Activated T-helper 17 cell treated with anti-CD3 and anti-CD28 coated beads, Interleukin-2, amount 50 U/mL, for 72 hours (primary cell): Measurements from ENCODE around the gene PTPRN2. TPM values are rescaled to one million over a fixed set of nuclear protein-coding genes. Genes with fewer than 3 reads are reported as not detected.
"Not testable (repeated sequence)": the region's sequence is repeated elsewhere in the genome, so short reads cannot be mapped to it uniquely, and the experiment has no call there.

Experiments used
- ATAC-seq: fragments of 150-1000 bp; cut with Tn5 transposase; replicated peaks from 2 replicates; pipeline ENCODE4 v1.10.0; 2021; ENCODE audit warnings: mild to moderate bottlenecking, moderate library complexity
- H3K27ac Mint-ChIP-seq: one replicate; pipeline ENCODE4 v1.8.0; 2022; ENCODE audit warnings: mixed read lengths
- H3K27me3 Mint-ChIP-seq: one replicate; pipeline ENCODE4 v1.8.0; 2022; ENCODE audit warnings: mixed read lengths
- H3K36me3 Mint-ChIP-seq: one replicate; pipeline ENCODE4 v1.8.0; 2022; ENCODE audit warnings: low read depth, mild to moderate bottlenecking, mixed read lengths
- H3K4me1 Mint-ChIP-seq: one replicate; pipeline ENCODE4 v1.8.0; 2022; ENCODE audit warnings: mixed read lengths
- H3K4me3 Mint-ChIP-seq: one replicate; pipeline ENCODE4 v1.8.0; 2022; ENCODE audit warnings: mild to moderate bottlenecking, mixed read lengths
- H3K9me3 Mint-ChIP-seq: one replicate; pipeline ENCODE4 v1.8.0; 2022; ENCODE audit warnings: mixed read lengths
- total RNA-seq, 2 donors: library from RNA; stranded (reverse); gene quantifications; one replicate each; pipeline ENCODE4 v1.2.3, GENCODE V29; 2022

Gene PTPRN2
- total RNA-seq, 2 donors from 2014 or later, result 0.48 to 1.4 TPM

DNA sequence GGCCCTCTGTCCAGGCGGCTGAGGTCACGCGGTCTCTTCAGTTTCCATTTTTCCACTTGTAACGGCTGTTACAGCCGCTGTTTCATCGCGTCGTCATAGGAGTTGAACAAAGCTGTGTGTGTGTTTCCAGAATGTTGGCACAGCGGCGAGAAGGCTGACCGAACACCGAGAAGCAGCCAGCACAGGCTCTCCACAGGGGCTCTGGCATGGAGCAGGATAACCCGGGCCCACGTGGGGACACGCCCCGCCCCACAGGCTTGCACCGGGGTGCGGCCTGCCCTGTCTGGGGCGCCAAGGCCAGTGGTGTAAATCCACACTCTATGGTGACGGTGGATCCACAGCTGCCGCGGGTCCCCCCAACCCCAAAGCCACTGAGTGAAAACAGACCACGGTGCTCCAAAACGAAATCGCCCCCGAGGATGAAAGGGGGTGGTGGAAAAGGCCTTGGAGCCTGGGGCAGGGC lies 802.6 kb downstream of the PTPRN2 start:
- no peak overlapping the region for H3K4me3 Mint-ChIP-seq
- no peaks in the 10 kb centered on the region for H3K9me3 Mint-ChIP-seq
- ATAC-seq, result no peak
- H3K27ac Mint-ChIP-seq, result no peak overlapping the region
- H3K4me1 Mint-ChIP-seq, result no peaks in the 10 kb centered on the region
- no peaks in the 10 kb centered on the region for H3K36me3 Mint-ChIP-seq
- peaks cover 10% of the 10 kb centered on the region for H3K27me3 Mint-ChIP-seq

- Mint-ChIP-seq H3K27me3 (peaks cover 13% of the 10 kb centered on the region), H3K9me3 (no peaks in the 10 kb centered on the region)
- ATAC-seq, result no peak
Measured at GRCh38 chr7:157784041-157784835, 803.4 kb downstream of the PTPRN2 start.

DNA sequence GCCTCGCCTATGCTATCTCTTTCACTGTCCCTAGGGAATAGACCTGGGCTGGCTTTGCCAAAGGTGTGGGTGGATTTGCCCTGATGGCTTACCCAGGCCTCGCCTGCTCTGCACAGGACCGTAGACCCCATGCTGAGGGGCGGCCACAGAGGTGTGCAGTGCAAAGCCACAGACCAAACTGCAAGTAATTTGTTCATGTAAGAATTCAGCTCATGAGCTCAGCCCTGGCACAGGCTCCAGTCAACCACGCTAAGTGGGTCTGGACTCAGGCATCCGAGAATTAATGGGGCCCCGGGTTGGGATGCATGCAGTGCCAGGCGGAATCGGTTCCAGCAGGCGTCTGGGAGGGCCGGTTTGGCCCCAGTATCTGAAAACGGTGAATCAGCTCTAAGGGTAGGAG lies 805.6 kb downstream of the PTPRN2 start:
- Mint-ChIP-seq H3K4me1 (no peaks in the 10 kb centered on the region), H3K4me3 (no peak overlapping the region), H3K9me3 (no peaks in the 10 kb centered on the region), H3K36me3 (no peaks in the 10 kb centered on the region), H3K27me3 (peaks cover 19% of the 10 kb centered on the region), H3K27ac (no peak overlapping the region)
- ATAC-seq, result no peak

More at GRCh38 chr7:157784041-157784835, 803.4 kb downstream of the PTPRN2 start:
- no peaks in the 10 kb centered on the region for H3K36me3 Mint-ChIP-seq
- H3K4me3 Mint-ChIP-seq, result no peak overlapping the region
- no peak overlapping the region for H3K27ac Mint-ChIP-seq
- H3K4me1 Mint-ChIP-seq, result no peaks in the 10 kb centered on the region

DNA sequence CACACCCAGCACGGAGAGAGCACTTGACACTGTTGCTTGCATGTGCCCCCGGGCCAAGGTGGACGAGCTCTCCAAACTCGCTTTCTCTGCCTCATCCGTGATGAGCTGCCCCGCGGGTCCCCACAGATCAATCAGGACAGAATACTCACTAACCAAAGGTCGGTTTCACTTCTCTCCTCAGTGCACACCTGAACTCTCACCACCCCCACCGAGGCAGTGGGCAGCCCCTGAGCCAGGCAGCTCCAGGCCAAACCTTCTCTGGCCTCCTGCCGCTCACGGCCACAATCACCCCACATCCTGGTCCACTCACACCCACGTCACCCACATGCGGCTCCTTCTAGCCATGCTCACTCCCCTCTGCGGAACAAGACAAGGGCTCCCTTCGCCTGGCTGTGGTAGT lies 806.9 kb downstream of the PTPRN2 start:
- no peak for ATAC-seq
- H3K36me3 Mint-ChIP-seq, result no peaks in the 10 kb centered on the region
- no peak overlapping the region for H3K27ac Mint-ChIP-seq
- peaks cover 22% of the 10 kb centered on the region for H3K27me3 Mint-ChIP-seq
- H3K9me3 Mint-ChIP-seq, result no peaks in the 10 kb centered on the region
- H3K4me1 Mint-ChIP-seq, result no peaks in the 10 kb centered on the region
- no peak overlapping the region for H3K4me3 Mint-ChIP-seq

GRCh38 chr7:157780312-157780711 lies 807.3 kb downstream of the PTPRN2 start:
- H3K36me3 Mint-ChIP-seq, result no peaks in the 10 kb centered on the region
- H3K4me1 Mint-ChIP-seq, result no peaks in the 10 kb centered on the region
- peaks cover 22% of the 10 kb centered on the region for H3K27me3 Mint-ChIP-seq
- ATAC-seq, result no peak
- no peaks in the 10 kb centered on the region for H3K9me3 Mint-ChIP-seq
- no peak overlapping the region for H3K4me3 Mint-ChIP-seq
- H3K27ac Mint-ChIP-seq, result no peak overlapping the region

DNA sequence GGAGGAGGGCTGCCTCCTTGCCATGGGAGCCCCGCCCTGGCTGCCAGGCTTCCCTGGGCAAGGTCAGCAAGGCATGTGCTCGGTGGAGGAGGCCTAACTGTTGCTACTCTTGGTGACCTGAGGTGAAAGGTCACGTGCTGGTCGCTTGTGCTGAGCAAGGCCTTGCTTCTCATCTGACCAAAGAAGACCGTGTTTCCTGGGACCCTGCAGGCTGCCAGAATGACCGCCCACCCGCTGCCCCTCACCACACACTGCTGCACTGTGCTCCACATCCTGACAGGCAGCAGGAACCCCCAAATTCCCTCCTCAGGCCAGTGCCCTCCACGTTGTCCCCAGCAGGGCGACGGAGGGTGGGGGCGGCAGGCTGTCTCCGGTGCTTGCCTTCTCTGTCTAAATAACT lies 808.4 kb downstream of the PTPRN2 start:
- peaks cover 22% of the 10 kb centered on the region for H3K27me3 Mint-ChIP-seq
- H3K36me3 Mint-ChIP-seq, result no peaks in the 10 kb centered on the region
- no peak overlapping the region for H3K27ac Mint-ChIP-seq
- H3K4me1 Mint-ChIP-seq, result no peaks in the 10 kb centered on the region
- no peak for ATAC-seq
- H3K9me3 Mint-ChIP-seq, result no peaks in the 10 kb centered on the region
- H3K4me3 Mint-ChIP-seq, result no peak overlapping the region

GRCh38 chr7:157777194-157777762 lies 810.3 kb downstream of the PTPRN2 start:
- not testable (repeated sequence) for ATAC-seq

DNA sequence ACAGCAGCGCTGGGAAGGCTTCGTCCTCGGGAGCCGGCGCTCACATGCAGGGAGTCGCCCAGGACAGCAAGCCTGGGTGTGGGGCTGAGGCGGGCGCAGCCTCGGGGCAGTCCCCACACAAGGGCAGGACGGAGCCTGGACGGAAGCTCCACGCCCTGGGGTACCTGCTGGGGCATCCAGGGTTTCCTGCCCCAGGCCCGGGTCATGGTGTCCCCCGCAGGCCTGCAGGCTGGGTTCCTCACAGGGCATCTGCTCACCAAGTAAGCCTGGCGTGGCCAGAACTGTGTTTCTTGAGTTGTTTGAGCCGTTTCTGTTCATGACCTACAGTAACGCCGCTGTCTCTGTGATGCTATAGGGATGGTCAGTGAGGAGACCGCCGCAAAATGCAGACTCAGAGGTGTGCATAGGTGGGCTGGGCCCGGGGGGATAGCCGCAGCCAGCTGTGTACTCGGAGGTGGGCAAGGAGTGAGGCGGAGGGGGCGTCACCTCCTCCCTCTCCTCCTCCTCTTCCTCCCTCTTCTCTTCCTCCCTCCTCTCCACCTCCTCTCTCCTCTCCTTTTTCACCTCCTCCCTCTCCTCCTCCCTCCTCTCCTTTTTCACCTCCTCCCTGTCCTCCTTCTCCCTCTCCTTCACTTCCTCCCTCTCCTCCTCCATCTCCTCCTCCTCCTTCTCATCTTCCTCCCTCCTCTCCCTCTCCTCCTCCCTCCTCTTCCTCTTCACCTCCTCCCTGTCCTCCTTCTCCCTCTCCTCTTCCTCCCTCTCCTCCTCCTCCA lies 811.9 kb downstream of the PTPRN2 start:
- Mint-ChIP-seq H3K36me3 (no peaks in the 10 kb centered on the region), H3K27me3 (peaks cover 20% of the 10 kb centered on the region), H3K9me3 (peaks cover 5% of the 10 kb centered on the region), H3K4me3 (no peak overlapping the region), H3K4me1 (no peaks in the 10 kb centered on the region), H3K27ac (no peak overlapping the region)
- ATAC-seq, result peak; percentile 24

More at GRCh38 chr7:157777194-157777762, 810.3 kb downstream of the PTPRN2 start:
- H3K4me3 Mint-ChIP-seq, H3K27ac Mint-ChIP-seq, H3K4me1 Mint-ChIP-seq, H3K36me3 Mint-ChIP-seq, H3K9me3 Mint-ChIP-seq: not testable (repeated sequence)
- peaks cover 16% of the 10 kb centered on the region for H3K27me3 Mint-ChIP-seq

DNA sequence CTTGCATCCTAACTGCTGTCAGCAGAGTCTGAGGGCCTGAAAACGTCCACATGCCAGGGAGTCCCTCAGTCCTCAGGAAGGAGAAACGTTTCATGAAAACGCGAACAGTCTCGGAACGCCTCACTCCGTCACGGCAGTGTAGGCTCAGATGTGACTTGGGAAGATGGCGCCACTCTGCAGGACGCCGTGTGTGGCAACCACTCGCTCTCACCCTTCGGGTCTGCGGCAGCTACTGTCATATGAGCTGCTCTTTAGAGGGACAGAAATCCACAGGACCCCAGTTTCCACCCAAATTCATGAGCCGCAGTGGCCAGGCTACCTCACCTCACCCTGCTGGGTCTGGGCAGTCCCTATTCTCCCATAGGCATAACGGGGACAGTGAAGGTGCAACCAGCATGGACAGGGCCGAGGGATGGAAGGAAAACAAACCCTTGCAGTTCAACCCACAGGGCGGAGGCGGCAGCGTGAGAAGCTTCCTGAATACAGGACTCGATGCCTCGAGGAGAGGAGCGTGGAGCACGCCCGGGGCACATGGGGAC lies 812.5 kb downstream of the PTPRN2 start:
- Mint-ChIP-seq H3K4me1 (no peaks in the 10 kb centered on the region), H3K36me3 (no peaks in the 10 kb centered on the region), H3K4me3 (no peak overlapping the region), H3K27ac (no peak overlapping the region), H3K9me3 (peaks cover 5% of the 10 kb centered on the region), H3K27me3 (peaks cover 20% of the 10 kb centered on the region)
- ATAC-seq, result no peak

GRCh38 chr7:157774495-157774894 lies 813.1 kb downstream of the PTPRN2 start:
- H3K4me1 Mint-ChIP-seq, result no peaks in the 10 kb centered on the region
- ATAC-seq, result no peak
- H3K36me3 Mint-ChIP-seq, result no peaks in the 10 kb centered on the region
- H3K4me3 Mint-ChIP-seq, result no peak overlapping the region
- H3K27ac Mint-ChIP-seq, result no peak overlapping the region
- peaks cover 16% of the 10 kb centered on the region for H3K27me3 Mint-ChIP-seq
- peaks cover 5% of the 10 kb centered on the region for H3K9me3 Mint-ChIP-seq

GRCh38 chr7:157773361-157773760 lies 814.3 kb downstream of the PTPRN2 start:
- Mint-ChIP-seq H3K4me1 (no peaks in the 10 kb centered on the region), H3K36me3 (no peaks in the 10 kb centered on the region), H3K4me3 (no peak overlapping the region), H3K9me3 (peaks cover 5% of the 10 kb centered on the region), H3K27ac (no peak overlapping the region), H3K27me3 (peaks cover 20% of the 10 kb centered on the region)
- ATAC-seq, result no peak

GRCh38 chr7:157772486-157773130 lies 815.0 kb downstream of the PTPRN2 start:
- H3K36me3 Mint-ChIP-seq, result no peaks in the 10 kb centered on the region
- no peak overlapping the region for H3K27ac Mint-ChIP-seq
- peaks cover 16% of the 10 kb centered on the region for H3K27me3 Mint-ChIP-seq
- no peak for ATAC-seq
- H3K9me3 Mint-ChIP-seq, result peaks cover 5% of the 10 kb centered on the region
- no peak overlapping the region for H3K4me3 Mint-ChIP-seq
- H3K4me1 Mint-ChIP-seq, result no peaks in the 10 kb centered on the region

DNA sequence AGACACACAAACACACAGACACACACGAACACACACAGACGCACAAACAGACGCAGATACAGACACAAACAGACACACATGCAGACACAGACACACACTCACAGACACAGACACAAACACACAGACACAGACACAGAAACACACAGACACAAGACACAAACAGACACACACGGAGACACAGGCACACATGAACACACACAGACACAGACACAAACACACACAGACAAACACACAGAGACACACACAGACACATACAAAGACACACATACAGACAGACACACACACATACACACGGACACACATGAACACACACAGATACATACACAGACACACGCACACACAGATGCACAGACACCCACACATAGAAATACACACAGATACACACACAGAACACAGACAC lies 815.9 kb downstream of the PTPRN2 start:
- no peak for ATAC-seq
- no peak overlapping the region for H3K4me3 Mint-ChIP-seq
- no peak overlapping the region for H3K27ac Mint-ChIP-seq
- H3K36me3 Mint-ChIP-seq, result no peaks in the 10 kb centered on the region
- H3K27me3 Mint-ChIP-seq, result peaks cover 11% of the 10 kb centered on the region
- H3K4me1 Mint-ChIP-seq, result no peaks in the 10 kb centered on the region
- H3K9me3 Mint-ChIP-seq, result peaks cover 5% of the 10 kb centered on the region

- H3K4me1 Mint-ChIP-seq, result peaks cover 6% of the 10 kb centered on the region
- H3K27me3 Mint-ChIP-seq, result peaks cover 18% of the 10 kb centered on the region
- ATAC-seq, result no peak
- H3K36me3 Mint-ChIP-seq, result no peaks in the 10 kb centered on the region
- no peak overlapping the region for H3K4me3 Mint-ChIP-seq
- H3K27ac Mint-ChIP-seq, result no peak overlapping the region
- H3K9me3 Mint-ChIP-seq, result peaks cover 12% of the 10 kb centered on the region
Measured at GRCh38 chr7:157770716-157771320, 816.8 kb downstream of the PTPRN2 start.
